Loucy (cell line): Measurements from ENCODE around the gene ZBTB37.

Experiments used
- CTCF ChIP-seq: fragments of 200-600 bp; sonication (generic); conservative IDR thresholded peaks from 2 replicates; pipeline ENCODE4 v1.5.1; 2014; ENCODE audit warnings: mild to moderate bottlenecking, antibody characterized with exemption, low read length
- EZH2phosphoT487 ChIP-seq: fragments of 200-600 bp; IDR thresholded peaks from 2 replicates; pipeline ENCODE4 v1.6.1; 2018; ENCODE audit warnings: antibody characterized with exemption, mild to moderate bottlenecking, moderate library complexity, borderline replicate concordance

DNA sequence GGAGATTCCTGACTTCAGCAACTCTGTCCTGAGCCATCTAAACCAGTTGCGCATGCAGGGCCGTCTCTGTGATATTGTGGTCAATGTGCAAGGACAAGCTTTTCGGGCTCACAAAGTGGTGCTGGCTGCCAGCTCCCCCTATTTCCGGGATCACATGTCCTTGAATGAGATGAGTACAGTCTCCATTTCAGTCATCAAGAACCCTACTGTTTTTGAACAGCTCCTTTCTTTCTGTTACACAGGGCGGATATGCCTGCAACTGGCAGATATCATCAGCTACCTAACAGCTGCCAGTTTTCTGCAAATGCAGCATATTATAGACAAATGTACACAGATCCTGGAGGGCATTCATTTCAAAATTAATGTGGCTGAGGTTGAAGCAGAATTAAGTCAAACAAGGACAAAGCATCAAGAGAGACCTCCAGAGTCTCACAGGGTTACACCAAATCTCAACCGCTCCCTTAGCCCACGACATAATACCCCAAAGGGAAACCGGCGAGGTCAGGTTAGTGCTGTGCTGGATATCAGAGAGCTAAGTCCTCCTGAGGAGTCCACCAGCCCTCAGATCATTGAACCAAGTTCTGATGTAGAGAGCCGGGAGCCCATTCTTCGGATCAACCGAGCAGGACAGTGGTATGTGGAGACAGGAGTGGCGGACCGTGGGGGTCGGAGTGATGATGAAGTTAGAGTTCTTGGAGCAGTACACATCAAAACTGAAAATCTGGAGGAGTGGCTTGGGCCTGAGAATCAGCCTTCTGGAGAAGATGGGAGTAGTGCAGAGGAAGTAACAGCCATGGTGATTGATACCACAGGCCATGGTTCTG lies 2.3 kb downstream of the ZBTB37 start:
- TF ChIP-seq EZH2phosphoT487, result no peak
- TF ChIP-seq CTCF, result no peak
